ENCODE data around the gene MED28.

DNA sequence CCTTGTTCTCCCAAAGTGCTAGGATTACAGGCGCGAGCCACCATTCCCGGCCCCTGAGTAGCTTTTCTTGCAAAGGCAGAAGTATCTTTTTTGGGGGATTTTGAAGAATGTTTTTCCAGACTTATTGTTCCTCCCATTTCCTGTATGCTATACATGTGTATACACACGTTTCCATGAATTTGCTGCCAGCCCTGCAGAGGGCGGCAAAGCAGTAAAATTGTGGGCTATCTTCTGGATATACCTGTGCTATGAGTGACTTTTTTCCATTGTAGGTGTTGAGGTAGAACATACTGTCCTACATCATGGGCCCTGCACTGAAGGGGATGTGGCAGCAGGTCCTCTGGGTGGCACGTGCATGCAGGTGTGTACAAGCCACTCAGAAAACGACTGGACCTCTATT, 16.9 kb upstream of the MED28 start:
- TF ChIP-seq, protein P1, sequence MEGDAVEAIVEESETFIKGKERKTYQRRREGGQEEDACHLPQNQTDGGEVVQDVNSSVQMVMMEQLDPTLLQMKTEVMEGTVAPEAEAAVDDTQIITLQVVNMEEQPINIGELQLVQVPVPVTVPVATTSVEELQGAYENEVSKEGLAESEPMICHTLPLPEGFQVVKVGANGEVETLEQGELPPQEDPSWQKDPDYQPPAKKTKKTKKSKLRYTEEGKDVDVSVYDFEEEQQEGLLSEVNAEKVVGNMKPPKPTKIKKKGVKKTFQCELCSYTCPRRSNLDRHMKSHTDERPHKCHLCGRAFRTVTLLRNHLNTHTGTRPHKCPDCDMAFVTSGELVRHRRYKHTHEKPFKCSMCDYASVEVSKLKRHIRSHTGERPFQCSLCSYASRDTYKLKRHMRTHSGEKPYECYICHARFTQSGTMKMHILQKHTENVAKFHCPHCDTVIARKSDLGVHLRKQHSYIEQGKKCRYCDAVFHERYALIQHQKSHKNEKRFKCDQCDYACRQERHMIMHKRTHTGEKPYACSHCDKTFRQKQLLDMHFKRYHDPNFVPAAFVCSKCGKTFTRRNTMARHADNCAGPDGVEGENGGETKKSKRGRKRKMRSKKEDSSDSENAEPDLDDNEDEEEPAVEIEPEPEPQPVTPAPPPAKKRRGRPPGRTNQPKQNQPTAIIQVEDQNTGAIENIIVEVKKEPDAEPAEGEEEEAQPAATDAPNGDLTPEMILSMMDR (IDR thresholded peaks at IDR 0.05; ENCODE audit: low read length), result 0 out of 2 replicates have a peak, but pooled peaks have one; percentile 12
- TF ChIP-seq EZH2phosphoT487 (IDR thresholded peaks at IDR 0.05; ENCODE audit: low read length) (no peak), EZH2 (optimal IDR thresholded peaks at IDR 0.05; ENCODE audit: low read depth, low read length) (no peak)

Data from MM.1S (cell line).